Uterus (tissue), 4 donors: ENCODE results near the gene KCTD6. TPM values are rescaled to one million over a fixed set of nuclear protein-coding genes. Genes with fewer than 3 reads are reported as not detected.

ENCODE experiments used
- total RNA-seq, 4 donors: library from RNA; depleted of rRNA in 3 of 4; stranded (reverse); fragments of >200 nt in 3 of 4; gene quantifications; one replicate each; pipeline versions ENCODE4 v1.1.0 to v1.2.4, GENCODE V29; 2014 to 2023
- donor health status: DM: yes; HTN: yes; CAD: no.

The KCTD6 gene
- total RNA-seq, 4 donors from 2014 or later: 21.0 to 27.4 (median 24.3) TPM

Other genes starting within 250 kb of the KCTD6 start
- gene RPP14, start 185.9 kb upstream of the KCTD6 start, total RNA-seq: 10 to 100 TPM in 2 of 4 donors, 1 to 10 TPM in 2; 1.5 to 26.7 (median 9.7) TPM
- 10 to 100 TPM in 2 of 4 donors, 1 to 10 TPM in 2; 1.2 to 39.6 (median 7.8) TPM for gene HTD2, start 185.6 kb upstream of the KCTD6 start, total RNA-seq
- gene PXK, start 159.2 kb upstream of the KCTD6 start, total RNA-seq: 10 to 100 TPM; 15.1 to 50.5 (median 41.1) TPM
- 100 to 1,000 TPM in 1 of 4 donors, 10 to 100 TPM in 3; 40.9 to 100 (median 49.7) TPM for gene PDHB, start 58.3 kb upstream of the KCTD6 start, total RNA-seq
- 10 to 100 TPM; 10.3 to 33.7 (median 23.6) TPM for gene ACOX2, start 45.1 kb downstream of the KCTD6 start, total RNA-seq
- gene FAM107A, start 85.3 kb downstream of the KCTD6 start, total RNA-seq: 100 to 1,000 TPM in 1 of 4 donors, 10 to 100 TPM in 3; 16.2 to 140 (median 61.2) TPM
- gene FAM3D, start 174.7 kb downstream of the KCTD6 start, total RNA-seq: under 1 TPM in 1 of 4 donors, not detected in 3; 0.83 TPM